Left ventricle myocardium inferior (tissue), 1 donor: Measurements from ENCODE around the gene COQ10B. TPM values are rescaled to one million over a fixed set of nuclear protein-coding genes. Genes with fewer than 3 reads are reported as not detected.
A peak's percentile ranks its signal among the peaks of the same experiment; 100 is the strongest.
"Not testable (repeated sequence)": the region's sequence is repeated elsewhere in the genome, so short reads cannot be mapped to it uniquely, and the experiment has no call there.

Experiments
- DNase-seq: peaks from one replicate; pipeline ENCODE4 v3.0.0-alpha.2; 2020
- H3K27ac ChIP-seq: fragments of 200-600 bp; replicated peaks from 2 replicates; pipeline ENCODE4 v1.8.0; 2021
- H3K27me3 ChIP-seq: fragments of 200-600 bp; 2 replicates; pipeline ENCODE4 v1.8.0; 2021; ENCODE audit warnings: low read depth
- H3K36me3 ChIP-seq: fragments of 200-600 bp; 2 replicates; pipeline ENCODE4 v1.8.0; 2021
- H3K4me1 ChIP-seq: fragments of 200-600 bp; 2 replicates; pipeline ENCODE4 v1.8.0; 2021
- H3K4me3 ChIP-seq: fragments of 200-600 bp; 2 replicates; pipeline ENCODE4 v1.8.0; 2021; ENCODE audit warnings: mild to moderate bottlenecking, moderate library complexity
- H3K9me3 ChIP-seq: fragments of 200-600 bp; replicated peaks from 2 replicates; pipeline ENCODE4 v1.8.0; 2021
- CTCF ChIP-seq: fragments of 200-600 bp; IDR thresholded peaks from 2 replicates; pipeline ENCODE4 v1.8.0; 2021; ENCODE audit warnings: antibody characterized with exemption, mild to moderate bottlenecking, borderline replicate concordance
- intact Hi-C: fragments of 100-400 bp; cut with micrococcal nuclease; formaldehyde crosslinking; loops from one replicate; pipeline ENCODE4 v1.11.0; 2022
- total RNA-seq: library from RNA; stranded (reverse); fragmentation: NEBNext Ultra II Directional; extraction: Animal tissue kit (Norgen Biotek cat#: 25700); gene quantifications from one replicate; pipeline ENCODE4 v1.2.1, GENCODE V29; 2021
- donor health status: DM: no; HTN: yes; CAD: no; lungs with severe emphysema.

COQ10B gene
- total RNA-seq, 1 donor from 2014 or later, result 28.2 TPM

- no peaks in the 10 kb centered on the region for H3K9me3 ChIP-seq
- no peak for DNase-seq
- H3K4me1 ChIP-seq, result peaks cover 39% of the 10 kb centered on the region
- H3K27me3 ChIP-seq, result no peaks in the 10 kb centered on the region
- no peak overlapping the region for H3K4me3 ChIP-seq
- TF ChIP-seq CTCF, result no peak
- no peaks in the 10 kb centered on the region for H3K36me3 ChIP-seq
- H3K27ac ChIP-seq, result no peak overlapping the region
- intact Hi-C loops, result no loop called here
Measured at GRCh38 chr2:197437380-197437779, 16.0 kb upstream of the COQ10B start.

GRCh38 chr2:197442857-197443256 lies 10.5 kb upstream of the COQ10B start:
- no peak for DNase-seq
- H3K4me1 ChIP-seq, result no peaks in the 10 kb centered on the region
- H3K36me3 ChIP-seq, result no peaks in the 10 kb centered on the region
- H3K4me3 ChIP-seq, result no peak overlapping the region
- TF ChIP-seq CTCF, result no peak
- H3K27ac ChIP-seq, result peak overlapping the region; percentile 63
- intact Hi-C loops, result no loop called here
- H3K9me3 ChIP-seq, result no peaks in the 10 kb centered on the region
- no peaks in the 10 kb centered on the region for H3K27me3 ChIP-seq

- intact Hi-C loops, result no loop called here
- no peak for TF ChIP-seq CTCF
- no peak for DNase-seq
Measured at GRCh38 chr2:197445746-197446145, 7.6 kb upstream of the COQ10B start.

GRCh38 chr2:197446844-197447243 lies 6.5 kb upstream of the COQ10B start:
- Histone ChIP-seq H3K27ac (no peak overlapping the region), H3K36me3 (no peaks in the 10 kb centered on the region)
- intact Hi-C loops, result no loop called here

More at GRCh38 chr2:197445746-197446145, 7.6 kb upstream of the COQ10B start:
- Histone ChIP-seq H3K27ac (no peak overlapping the region), H3K36me3 (no peaks in the 10 kb centered on the region), H3K4me1 (no peaks in the 10 kb centered on the region), H3K4me3 (no peak overlapping the region), H3K9me3 (no peaks in the 10 kb centered on the region), H3K27me3 (no peaks in the 10 kb centered on the region)

GRCh38 chr2:197450465-197450864 lies 2.9 kb upstream of the COQ10B start:
- intact Hi-C loops, result no loop called here
- TF ChIP-seq CTCF, result no peak
- peak; percentile 22 for DNase-seq
- Histone ChIP-seq H3K36me3 (no peaks in the 10 kb centered on the region), H3K27ac (no peak overlapping the region), H3K9me3 (no peaks in the 10 kb centered on the region), H3K27me3 (no peaks in the 10 kb centered on the region), H3K4me1 (peaks cover 27% of the 10 kb centered on the region), H3K4me3 (no peak overlapping the region)

More at GRCh38 chr2:197446844-197447243, 6.5 kb upstream of the COQ10B start:
- no peak for TF ChIP-seq CTCF
- Histone ChIP-seq H3K9me3 (no peaks in the 10 kb centered on the region), H3K27me3 (no peaks in the 10 kb centered on the region), H3K4me3 (no peak overlapping the region), H3K4me1 (no peaks in the 10 kb centered on the region)
- DNase-seq, result no peak

GRCh38 chr2:197450935-197451358 lies 2.4 kb upstream of the COQ10B start:
- H3K9me3 ChIP-seq, H3K36me3 ChIP-seq, H3K27ac ChIP-seq, intact Hi-C loops, DNase-seq, H3K4me3 ChIP-seq, H3K27me3 ChIP-seq: not testable (repeated sequence)
- H3K4me1 ChIP-seq, result peaks cover 28% of the 10 kb centered on the region
